Left lung (tissue), 10 donors: Measurements from ENCODE around the gene SAPCD2. TPM values are rescaled to one million over a fixed set of nuclear protein-coding genes. Genes with fewer than 3 reads are reported as not detected.
A peak's percentile ranks its signal among the peaks of the same experiment; 100 is the strongest.

Experiments used
- ATAC-seq: fragments of 200-7000 bp; cut with Tn5 transposase; one replicate; pipeline ENCODE4 v1.9.1; 2020; ENCODE audit warnings: moderate library complexity
- DNase-seq, 4 donors: peaks; one replicate each; pipeline ENCODE4 v3.0.0-alpha.2; 2013 to 2020
- H3K27ac ChIP-seq, 2 donors: fragments of 200-600 bp; sonication (generic) in 1 of 2; one replicate each; pipeline versions ENCODE4 v1.5.0 to v1.8.0; 2020 to 2021
- H3K27me3 ChIP-seq, 2 donors: fragments of 200-600 bp; sonication (generic) in 1 of 2; one replicate each; pipeline versions ENCODE4 v1.5.0 to v1.8.0; 2020 to 2021
- H3K36me3 ChIP-seq, 2 donors: fragments of 200-600 bp; sonication (generic) in 1 of 2; one replicate each; pipeline versions ENCODE4 v1.5.0 to v1.8.0; 2020 to 2021
- H3K4me1 ChIP-seq, 2 donors: fragments of 200-600 bp; one replicate each; pipeline ENCODE4 v1.8.0; 2021
- H3K4me3 ChIP-seq, 2 donors: fragments of 200-600 bp; sonication (generic) in 1 of 2; one replicate each; pipeline versions ENCODE4 v1.5.0 to v1.8.0; 2020 to 2021; ENCODE audit warnings: mild to moderate bottlenecking in 1 of 2
- H3K9me3 ChIP-seq, 2 donors: fragments of 200-600 bp; sonication (generic) in 1 of 2; one replicate each; pipeline versions ENCODE4 v1.5.0 to v1.8.0; 2020 to 2021
- intact Hi-C, 2 donors: fragments of 100-400 bp; cut with DNase I; formaldehyde crosslinking; loops; one replicate each; pipeline versions ENCODE4 v1.11.2 to v1.14.2; 2022
- polyA plus RNA-seq, 6 donors: library from polyadenylated mRNA; unstranded; fragments of 120-200 nt; gene quantifications; one replicate each; pipeline ENCODE4 v1.2.1, GENCODE V29; 2013; ENCODE audit not compliant: insufficient read length in 6 of 6
- total RNA-seq, 2 donors: library from RNA; stranded (reverse); fragmentation: NEBNext Ultra II Directional; extraction: Animal tissue kit (Norgen Biotek cat#: 25700); gene quantifications; one replicate each; pipeline ENCODE4 v1.2.1, GENCODE V29; 2021
- TF ChIP-seq, protein P1 (sequence below), 2 donors: fragments of 200-600 bp; sonication (generic) in 1 of 2; IDR thresholded peaks; one replicate each; pipeline versions ENCODE4 v1.5.0 to v1.8.0; 2021; ENCODE audit warnings: antibody characterized with exemption in 2 of 2
- donor health status: DM: no; HTN: yes; CAD: no.
- donor health status: DM: no; HTN: no; CAD: no.

SAPCD2 gene
- total and polyA plus RNA-seq, 8 donors = 2.7 to 15.1 (median 9.1) TPM

DNA sequence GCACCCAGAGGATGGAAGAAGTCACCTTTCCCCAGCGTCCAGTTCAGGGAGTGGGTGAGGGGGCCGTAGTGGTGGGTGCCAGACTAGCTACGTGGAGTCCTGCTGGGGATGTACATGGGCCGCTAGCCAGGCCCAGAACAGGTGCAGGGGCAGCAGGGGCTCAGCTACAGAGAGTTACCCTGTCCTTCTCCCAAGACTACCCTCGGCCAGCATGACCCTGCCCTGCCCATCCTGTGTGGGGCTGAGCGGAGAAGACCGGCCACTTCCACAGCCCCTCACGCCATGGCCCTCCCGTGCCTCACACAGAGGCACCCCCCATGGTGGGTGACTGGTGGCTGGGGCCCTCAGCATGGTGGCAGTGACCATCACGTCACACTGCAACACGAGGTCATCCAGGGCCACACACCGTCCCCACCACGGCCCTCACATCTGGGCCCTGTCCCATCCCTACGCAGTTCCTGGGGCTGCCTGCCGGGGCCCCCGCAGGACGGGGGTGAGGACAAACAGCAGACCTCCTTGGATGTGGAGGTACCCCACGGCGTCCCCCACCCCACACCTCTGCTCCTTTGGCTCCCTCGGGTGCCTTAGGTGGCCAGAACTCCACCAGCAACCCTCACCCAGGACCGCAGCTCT, 45.2 kb upstream of the SAPCD2 start:
- intact Hi-C loops = no loop called here
- H3K4me3 ChIP-seq = peak overlapping the region in 1 of 2 donors; percentile 78
- DNase-seq (no peak), ATAC-seq (no peak)
- H3K4me1 ChIP-seq = peaks cover 0 to 21% of the 10 kb centered on the region in 2 donors
- peaks cover 0 to 26% of the 10 kb centered on the region in 2 donors for H3K36me3 ChIP-seq
- TF ChIP-seq, protein P1, sequence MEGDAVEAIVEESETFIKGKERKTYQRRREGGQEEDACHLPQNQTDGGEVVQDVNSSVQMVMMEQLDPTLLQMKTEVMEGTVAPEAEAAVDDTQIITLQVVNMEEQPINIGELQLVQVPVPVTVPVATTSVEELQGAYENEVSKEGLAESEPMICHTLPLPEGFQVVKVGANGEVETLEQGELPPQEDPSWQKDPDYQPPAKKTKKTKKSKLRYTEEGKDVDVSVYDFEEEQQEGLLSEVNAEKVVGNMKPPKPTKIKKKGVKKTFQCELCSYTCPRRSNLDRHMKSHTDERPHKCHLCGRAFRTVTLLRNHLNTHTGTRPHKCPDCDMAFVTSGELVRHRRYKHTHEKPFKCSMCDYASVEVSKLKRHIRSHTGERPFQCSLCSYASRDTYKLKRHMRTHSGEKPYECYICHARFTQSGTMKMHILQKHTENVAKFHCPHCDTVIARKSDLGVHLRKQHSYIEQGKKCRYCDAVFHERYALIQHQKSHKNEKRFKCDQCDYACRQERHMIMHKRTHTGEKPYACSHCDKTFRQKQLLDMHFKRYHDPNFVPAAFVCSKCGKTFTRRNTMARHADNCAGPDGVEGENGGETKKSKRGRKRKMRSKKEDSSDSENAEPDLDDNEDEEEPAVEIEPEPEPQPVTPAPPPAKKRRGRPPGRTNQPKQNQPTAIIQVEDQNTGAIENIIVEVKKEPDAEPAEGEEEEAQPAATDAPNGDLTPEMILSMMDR (IDR thresholded peaks at IDR 0.05) = no peak
- peaks cover 0 to 22% of the 10 kb centered on the region in 2 donors for H3K27me3 ChIP-seq
- no peaks in the 10 kb centered on the region for H3K9me3 ChIP-seq
- no peak overlapping the region for H3K27ac ChIP-seq

DNA sequence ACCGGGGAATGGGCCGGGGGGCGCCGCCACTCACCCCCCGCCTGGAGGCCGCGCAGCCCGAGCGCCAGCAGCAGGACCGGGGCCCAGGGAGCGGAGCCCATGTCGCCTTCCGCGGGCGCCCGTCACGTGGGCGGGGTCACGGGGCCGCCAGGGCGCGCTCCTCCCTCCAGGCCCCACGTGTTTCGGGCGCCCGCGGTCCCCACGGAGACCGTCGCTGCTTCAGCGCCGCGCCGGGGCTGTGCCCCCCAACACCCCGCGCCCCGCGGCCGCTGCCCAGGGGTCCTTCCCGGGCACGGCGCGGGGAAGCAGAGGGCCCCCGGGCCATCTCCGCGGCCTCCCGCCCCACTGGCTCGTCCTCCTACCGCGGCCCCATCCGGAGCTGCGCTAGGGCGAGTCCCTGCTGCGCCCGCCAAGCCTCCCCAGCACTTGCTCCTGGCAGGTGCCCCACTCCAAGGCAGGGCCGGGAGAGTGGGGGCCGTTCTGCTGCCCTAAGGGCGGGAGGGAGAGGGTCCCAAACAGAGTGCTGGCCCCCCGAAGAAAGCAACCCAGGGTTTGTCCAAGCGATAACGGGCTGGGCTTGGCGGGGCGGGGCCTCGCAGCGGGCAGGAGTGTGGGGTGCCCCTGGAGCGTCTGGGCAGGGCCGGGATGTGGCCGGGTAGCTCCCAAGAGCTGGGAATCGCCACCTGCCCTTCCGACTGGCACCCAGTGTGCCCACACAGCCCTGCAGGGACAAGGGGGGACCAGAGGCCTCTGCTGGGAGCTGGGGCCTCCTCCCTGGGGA, 44.4 kb upstream of the SAPCD2 start, which contains the start of gene DPP7:
TSS of gene DPP7 (minus strand) at position 121 of the 781 bp plus-strand sequence. CDS start at position 101, 20 bp downstream.
- no peaks in the 10 kb centered on the region for H3K9me3 ChIP-seq
- DNase-seq = peak in 3 of 4 donors; percentile 49 to 97 (median 79)
- H3K27me3 ChIP-seq = peaks cover 0 to 22% of the 10 kb centered on the region in 2 donors
- H3K36me3 ChIP-seq = peaks cover 0 to 33% of the 10 kb centered on the region in 2 donors
- H3K27ac ChIP-seq = peak within 1 kb of the TSS in 1 of 2 donors; percentile 41
- peaks cover 0 to 21% of the 10 kb centered on the region in 2 donors for H3K4me1 ChIP-seq
- H3K4me3 ChIP-seq = peak within 1 kb of the TSS; percentile 78 to 79
- TF ChIP-seq, protein P1 (IDR thresholded peaks at IDR 0.05) = no peak
- intact Hi-C loops = no loop called here
- peak; percentile 93 for ATAC-seq

DNA sequence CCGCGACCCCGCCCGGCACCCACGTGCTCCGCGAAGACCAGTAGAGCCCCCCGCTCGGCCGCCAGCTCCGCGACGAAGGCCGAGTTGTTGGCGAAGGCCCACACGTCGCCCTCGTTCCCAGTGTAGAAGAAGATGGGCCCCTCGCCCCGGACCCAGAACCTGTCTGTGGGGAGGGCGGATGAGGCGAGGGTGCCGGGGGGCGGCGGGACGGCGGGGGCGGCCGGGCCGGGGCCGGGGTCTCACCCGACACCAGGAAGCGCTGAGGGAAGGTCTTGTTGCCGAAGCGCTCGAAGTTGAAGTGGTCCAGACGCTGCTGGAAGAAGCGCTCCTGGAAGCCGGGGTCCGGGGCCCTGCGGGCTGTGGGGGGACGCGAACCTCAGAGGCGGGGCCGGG, 43.9 kb upstream of the SAPCD2 start:
- Histone ChIP-seq H3K9me3 (no peaks in the 10 kb centered on the region), H3K36me3 (peaks cover 0 to 39% of the 10 kb centered on the region in 2 donors), H3K27ac (peak overlapping the region in 1 of 2 donors; percentile 41), H3K4me3 (peak overlapping the region; percentile 78 to 79), H3K27me3 (peaks cover 0 to 22% of the 10 kb centered on the region in 2 donors), H3K4me1 (peaks cover 0 to 21% of the 10 kb centered on the region in 2 donors)
- no peak for ATAC-seq
- intact Hi-C loops = no loop called here
- no peak for DNase-seq
- TF ChIP-seq, protein P1 (IDR thresholded peaks at IDR 0.05) = no peak

DNA sequence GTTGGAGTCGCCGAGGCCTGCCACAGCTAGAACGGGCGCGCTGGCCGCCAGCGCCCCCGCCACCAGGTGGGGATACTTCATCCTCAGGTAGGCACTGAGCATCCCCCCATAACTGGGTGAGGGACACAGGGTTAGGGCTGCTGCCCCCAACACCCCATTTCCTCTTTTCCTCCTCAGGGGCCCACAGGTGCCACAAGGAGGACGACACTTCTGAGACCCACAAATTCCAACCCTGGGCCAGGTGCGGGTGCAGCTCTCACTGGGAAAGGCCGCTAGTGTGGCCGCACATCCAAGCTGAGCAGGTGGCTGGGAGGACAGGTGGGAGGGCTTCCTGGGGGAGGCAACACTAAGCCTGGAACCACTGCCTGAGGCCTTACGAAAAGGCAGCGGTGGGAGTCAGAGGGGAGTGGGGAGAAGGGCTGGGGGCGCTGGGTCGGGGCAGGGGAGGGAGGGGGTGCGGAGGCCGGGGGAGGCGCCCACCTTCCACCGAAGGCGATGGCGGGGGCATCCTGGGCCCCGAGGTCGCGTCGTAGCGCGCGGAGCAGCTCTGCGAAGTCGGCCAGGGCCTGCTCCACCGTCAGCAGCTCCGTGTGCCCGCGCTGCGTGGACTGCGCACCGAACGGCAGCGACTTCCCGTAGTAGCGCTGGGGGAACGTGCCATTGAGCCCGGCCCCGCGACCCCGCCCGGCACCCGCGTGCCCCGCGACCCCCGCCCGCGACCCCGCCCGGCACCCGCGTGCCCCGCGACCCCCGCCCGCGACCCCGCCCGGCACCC, 43.2 kb upstream of the SAPCD2 start:
- Histone ChIP-seq H3K27ac (no peak overlapping the region), H3K36me3 (peaks cover 0 to 45% of the 10 kb centered on the region in 2 donors), H3K4me3 (peak overlapping the region in 1 of 2 donors; percentile 78), H3K27me3 (peaks cover 0 to 22% of the 10 kb centered on the region in 2 donors), H3K9me3 (no peaks in the 10 kb centered on the region), H3K4me1 (peaks cover 0 to 21% of the 10 kb centered on the region in 2 donors)
- no peak for DNase-seq
- no peak for ATAC-seq
- intact Hi-C loops = no loop called here
- TF ChIP-seq, protein P1 (IDR thresholded peaks at IDR 0.05) = no peak
